GM21825 (cell line): ENCODE results near the gene DSCAM.

Experiments
- ATAC-seq: cut with Tn5 transposase; IDR thresholded peaks from one replicate; pipeline ENCODE4 v1.9.1; 2021; ENCODE audit warnings: mild to moderate bottlenecking, moderate library complexity; ENCODE audit not compliant: unreplicated experiment

The DSCAM gene

DNA sequence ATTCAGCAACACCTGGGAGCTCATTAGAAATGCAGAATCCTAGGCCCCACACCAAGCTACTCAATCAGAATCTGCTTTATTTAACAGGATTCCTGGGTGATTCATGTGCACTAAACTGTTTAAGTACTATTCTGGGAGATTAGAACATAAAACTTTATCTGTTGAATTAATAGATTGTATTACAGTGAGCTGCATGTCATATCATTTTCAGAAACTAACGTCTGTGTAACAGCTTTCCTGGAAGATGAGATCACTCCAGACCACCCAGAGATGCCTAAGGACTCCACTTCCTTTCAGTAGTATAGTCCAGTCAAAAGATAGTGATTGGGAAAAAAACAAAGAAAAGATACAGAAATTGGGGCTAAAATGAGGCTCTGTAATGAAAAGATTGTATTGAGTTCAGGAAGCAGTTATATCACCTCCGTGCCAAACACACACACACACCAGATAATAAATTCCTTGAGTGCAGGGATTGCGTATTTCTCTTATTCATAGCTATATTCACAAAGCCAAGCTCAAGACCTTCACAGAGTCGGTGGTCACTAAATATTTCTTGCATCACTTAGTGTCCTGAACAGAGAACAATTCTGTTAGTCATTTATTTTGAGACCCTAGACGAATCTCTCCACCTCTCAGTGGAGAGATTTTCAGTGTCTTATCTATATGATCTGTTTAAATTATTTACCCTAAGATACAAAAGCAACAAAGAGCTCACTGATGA is 178.2 kb downstream of the DSCAM start:
- ATAC-seq = no peak

DNA sequence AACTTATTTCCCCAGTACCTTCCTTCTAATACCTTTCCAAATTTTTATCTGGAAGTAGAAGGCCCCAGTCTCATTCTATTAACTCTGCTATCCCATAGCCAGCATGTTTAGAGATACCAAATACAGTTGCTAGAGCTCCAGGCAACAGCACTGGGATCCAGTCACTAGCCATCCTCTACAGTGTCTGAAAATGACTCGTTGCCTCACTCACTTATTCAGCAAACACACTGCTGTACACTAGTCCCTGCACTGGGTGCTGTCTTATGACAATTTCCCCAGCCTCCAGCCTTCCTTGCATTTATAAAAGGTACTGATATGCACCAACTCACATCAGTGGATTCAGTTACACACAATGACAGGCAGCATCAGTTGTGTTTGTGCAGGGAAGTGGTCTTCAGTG is 179.0 kb downstream of the DSCAM start:
- no peak for ATAC-seq

- ATAC-seq = no peak
Measured at GRCh38 chr21:40662889-40663288, 184.1 kb downstream of the DSCAM start.

DNA sequence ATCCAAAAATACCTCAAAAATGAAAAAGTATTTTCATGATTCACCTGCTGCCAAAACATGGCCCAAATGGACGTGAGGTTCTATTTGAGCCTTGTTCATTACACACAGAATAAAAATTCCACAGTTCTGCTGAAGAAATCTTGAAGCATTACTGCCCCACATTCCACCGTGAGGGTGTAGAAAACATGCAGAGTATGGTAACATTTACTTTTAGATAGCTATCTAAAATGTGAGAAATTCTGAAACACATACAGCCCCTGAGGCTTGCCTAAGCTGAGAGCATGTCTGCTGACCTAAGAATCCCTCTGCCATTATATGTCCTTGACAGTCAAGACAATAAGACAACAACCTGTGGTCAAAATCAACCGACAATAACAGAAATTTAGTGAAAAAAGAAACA is 186.5 kb downstream of the DSCAM start:
- ATAC-seq = no peak

GRCh38 chr21:40658311-40658710 is 188.6 kb downstream of the DSCAM start:
- no peak for ATAC-seq

- no peak for ATAC-seq
Measured at GRCh38 chr21:40652436-40652835, 194.5 kb downstream of the DSCAM start.

GRCh38 chr21:40647706-40648105 is 199.3 kb downstream of the DSCAM start:
- ATAC-seq = no peak

GRCh38 chr21:40646651-40647050 is 200.3 kb downstream of the DSCAM start:
- ATAC-seq = no peak

DNA sequence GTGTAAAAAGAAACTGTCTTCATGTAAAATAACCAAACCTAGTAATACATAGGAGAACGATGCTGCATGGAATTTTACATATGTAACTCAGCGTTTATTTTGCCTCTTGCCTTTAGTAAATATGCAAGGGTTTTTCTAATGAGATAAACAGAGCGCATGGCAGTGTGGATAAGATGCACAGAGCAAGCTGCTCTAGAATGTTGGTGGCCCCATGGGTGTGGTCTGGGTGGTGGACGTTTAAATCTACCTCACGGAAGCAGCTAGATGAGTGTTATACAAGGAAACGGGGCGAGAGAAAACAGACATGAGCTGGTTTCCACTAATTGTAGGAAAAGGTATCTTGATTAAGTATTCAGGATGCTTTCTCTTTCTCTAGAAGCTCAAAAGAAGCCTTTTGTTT is 205.9 kb downstream of the DSCAM start:
- no peak for ATAC-seq

DNA sequence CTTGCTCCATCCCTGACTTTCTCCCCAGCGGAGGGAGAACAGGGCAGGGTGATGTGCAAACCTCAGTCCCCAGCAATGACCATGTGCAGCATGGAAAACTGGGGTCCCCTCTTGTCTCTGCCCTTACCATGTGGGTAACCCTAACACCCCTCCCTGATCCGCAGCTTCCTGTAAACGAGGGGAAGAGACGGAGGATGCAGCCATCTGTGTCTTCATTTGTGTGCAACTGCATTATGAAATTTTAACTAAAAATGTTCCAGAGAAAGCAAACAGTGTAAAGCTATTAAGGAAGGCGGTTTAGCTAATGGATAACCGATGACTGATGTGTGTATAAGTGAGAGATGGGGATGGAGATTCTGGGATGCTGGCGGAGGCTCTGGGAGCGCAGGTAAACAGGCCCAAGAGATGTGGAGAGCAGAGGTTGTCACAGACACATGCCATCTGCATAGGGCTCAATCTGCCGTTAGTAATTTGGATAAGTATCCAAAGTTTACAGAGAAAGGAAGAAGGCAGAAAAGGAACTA is 206.6 kb downstream of the DSCAM start:
- no peak for ATAC-seq

- no peak for ATAC-seq
Measured at GRCh38 chr21:40639616-40640194, 207.3 kb downstream of the DSCAM start.

DNA sequence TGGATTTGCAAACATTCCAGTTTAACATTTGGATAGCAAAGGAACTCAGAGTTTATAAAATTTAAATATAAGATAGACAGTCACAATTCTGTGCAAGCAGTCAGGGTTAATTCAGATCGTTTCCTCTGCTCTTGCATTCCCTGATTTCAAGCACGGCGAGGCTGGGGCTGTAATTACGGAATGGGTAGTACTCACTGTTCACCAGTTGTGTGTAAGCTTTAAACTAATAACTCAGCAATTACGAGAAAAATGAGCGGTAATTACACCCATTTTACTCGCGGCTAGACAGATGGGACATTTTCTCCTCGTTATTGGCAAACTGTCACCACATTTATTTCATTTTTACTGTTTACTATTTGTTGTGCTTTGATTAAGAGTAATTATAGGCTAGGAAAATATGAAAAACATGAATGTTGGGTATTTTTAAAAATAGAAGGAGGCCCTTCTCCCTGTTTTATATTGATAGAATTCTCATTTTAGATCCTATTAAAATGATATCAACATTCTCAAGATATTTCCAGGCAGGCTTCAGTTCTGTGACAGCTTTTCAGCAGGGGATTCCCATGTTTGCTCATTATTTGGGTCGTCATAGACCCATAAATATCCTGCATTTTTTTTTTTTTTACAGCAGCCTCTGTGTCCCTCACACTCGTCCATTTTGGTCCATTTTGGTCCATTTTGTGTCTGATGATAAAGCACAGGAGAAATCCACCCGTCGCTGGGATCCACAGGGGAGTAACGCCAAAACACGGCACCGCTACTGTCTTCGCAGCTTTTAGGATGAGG is 208.3 kb downstream of the DSCAM start:
- ATAC-seq = no peak

DNA sequence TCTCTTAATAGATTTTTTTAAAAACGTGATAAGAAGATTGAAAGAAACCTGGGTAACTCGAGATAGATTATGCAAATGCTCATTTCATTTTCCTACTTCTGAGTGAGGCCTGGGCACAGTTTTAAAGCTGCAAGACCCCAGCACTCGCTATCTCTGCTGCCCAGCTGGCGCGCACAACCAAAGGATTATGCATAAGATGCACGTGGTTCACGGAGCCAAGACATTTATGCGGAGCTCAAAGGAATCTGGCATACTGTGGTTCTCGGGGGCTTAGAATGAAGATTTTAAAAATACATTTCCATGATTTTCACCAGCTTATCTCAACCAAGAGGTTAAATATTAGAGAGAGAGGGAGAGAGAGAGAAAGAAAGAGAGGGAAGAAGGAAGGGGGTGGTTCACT is 210.9 kb downstream of the DSCAM start:
- no peak for ATAC-seq

DNA sequence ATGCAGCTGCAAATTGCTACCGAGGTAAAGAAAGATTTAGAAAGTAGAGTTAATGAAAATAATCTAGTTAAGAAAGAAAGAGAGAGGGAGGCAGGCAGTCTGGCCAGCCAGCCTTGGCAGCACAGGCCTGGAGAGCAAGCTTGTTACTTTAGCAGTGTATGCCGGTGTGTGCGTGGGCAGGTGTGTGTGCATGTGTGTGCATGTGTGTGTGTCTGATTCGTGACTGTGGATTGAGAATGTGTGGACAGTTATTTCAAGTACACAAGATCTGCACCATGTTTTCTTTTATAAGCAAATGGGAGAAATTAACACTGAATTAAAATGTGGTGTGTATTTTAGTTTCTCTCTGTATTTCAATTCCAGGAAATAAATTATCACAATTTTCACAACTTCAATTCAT is 211.6 kb downstream of the DSCAM start:
- ATAC-seq = no peak

DNA sequence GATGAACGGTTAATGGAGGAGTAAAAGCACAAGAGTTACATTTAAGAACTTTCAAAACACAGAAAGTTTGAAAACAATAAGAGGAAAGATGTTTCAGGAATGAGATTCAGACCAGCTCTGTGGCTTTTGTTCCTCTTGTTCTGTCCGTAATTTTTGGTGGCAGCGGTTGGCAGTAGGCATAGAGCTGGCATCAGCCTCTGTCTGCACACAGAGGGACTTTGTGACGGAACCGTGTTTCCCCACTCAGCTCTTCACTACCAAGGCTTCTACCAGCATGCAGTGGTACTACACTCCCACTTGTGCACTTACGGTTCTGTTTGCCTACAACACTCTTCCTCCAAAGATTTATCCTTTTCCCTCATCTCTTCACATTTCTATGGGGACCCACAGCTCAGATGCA is 212.8 kb downstream of the DSCAM start:
- ATAC-seq = no peak

- ATAC-seq = no peak
Measured at GRCh38 chr21:40633048-40633447, 213.9 kb downstream of the DSCAM start.

DNA sequence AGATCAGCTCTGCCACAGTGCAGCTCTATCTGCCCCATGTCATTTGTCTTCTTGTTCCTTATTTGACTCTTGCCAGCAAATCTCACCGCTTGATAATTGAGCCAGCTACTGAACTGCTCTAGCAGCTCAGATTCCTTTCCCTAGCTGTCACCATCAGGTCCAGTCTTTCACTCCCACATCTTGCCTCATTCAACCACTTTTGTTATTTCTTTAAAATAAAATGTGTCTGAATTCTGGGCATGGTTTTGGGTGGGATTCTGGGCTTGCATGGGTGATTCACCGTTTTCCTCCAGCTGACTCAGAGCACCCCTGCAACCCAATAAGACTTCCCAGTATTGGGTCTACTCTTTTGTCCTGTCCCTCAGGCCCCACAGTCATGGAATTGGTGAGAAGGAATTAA is 215.7 kb downstream of the DSCAM start:
- ATAC-seq = no peak

GRCh38 chr21:40625991-40626390 is 221.0 kb downstream of the DSCAM start:
- ATAC-seq = no peak

- no peak for ATAC-seq
Measured at GRCh38 chr21:40623528-40623927, 223.4 kb downstream of the DSCAM start.

DNA sequence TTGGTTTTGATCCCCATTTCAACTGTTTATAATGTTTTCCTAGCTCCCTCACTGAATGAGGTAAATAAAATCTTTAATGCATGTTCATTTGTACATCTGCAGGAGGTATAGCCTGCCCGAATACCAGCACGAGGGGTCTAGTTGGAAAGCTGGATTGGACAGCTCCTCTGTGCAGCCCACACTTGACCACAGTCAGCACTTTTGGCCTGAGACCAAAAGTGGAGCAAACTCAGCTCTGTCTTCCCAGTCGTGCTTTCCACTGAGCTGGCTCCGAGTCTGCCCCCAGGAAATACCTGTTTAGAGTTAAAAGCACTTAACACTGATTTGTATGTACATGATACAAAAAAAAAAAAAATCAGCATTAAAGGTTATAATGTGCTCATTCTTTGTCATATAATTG is 224.4 kb downstream of the DSCAM start:
- no peak for ATAC-seq

GRCh38 chr21:40620386-40621145 is 226.4 kb downstream of the DSCAM start:
- no peak for ATAC-seq
